ES-I3 (cell line): ENCODE measurements around the gene HDAC7.

Source experiments
- H3K36me3 ChIP-seq: 2 replicates; pipeline ENCODE4 v1.6.1; 2013; ENCODE audit warnings: mild to moderate bottlenecking, low read length, control low read depth, moderate library complexity; ENCODE audit not compliant: insufficient read depth
- H3K4me1 ChIP-seq: 2 replicates; pipeline ENCODE4 v1.6.1; 2013; ENCODE audit warnings: mild to moderate bottlenecking, control low read depth, low read length; ENCODE audit not compliant: insufficient read depth
- H3K9ac ChIP-seq: 2 replicates; pipeline ENCODE4 v1.6.1; 2013; ENCODE audit warnings: low read depth, mild to moderate bottlenecking, low read length, moderate library complexity
- H3K9me3 ChIP-seq: 2 replicates; pipeline ENCODE4 v1.6.1; 2013; ENCODE audit warnings: mild to moderate bottlenecking, low read length, moderate library complexity; ENCODE audit not compliant: control insufficient read depth, insufficient read depth

The HDAC7 gene

DNA sequence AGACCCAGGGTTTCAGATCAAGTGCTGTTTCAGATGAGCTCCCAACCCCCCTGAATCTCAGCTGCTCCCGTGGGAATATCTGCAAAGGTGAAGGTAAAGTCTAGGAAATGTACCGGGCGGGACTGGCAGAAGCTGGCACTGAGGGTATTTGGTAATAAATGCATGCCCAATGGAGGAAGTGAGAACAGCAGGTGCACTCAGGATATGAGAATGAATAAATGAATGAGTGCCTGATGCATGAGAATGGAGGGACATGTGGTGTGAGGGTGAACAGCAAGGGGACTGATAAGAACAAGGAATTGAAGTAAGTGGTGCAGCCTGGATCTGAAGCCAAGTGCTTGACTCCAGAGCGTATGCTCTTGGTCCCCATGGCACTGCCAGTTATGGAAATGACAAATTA lies 72.6 kb downstream of the HDAC7 start:
- Histone ChIP-seq H3K9me3 (no peaks in the 10 kb centered on the region), H3K36me3 (0 out of 2 replicates have a peak, but pooled peaks cover 3% of the 10 kb centered on the region), H3K9ac (no peak overlapping the region), H3K4me1 (0 out of 2 replicates have a peak, but pooled peaks cover 4% of the 10 kb centered on the region)

DNA sequence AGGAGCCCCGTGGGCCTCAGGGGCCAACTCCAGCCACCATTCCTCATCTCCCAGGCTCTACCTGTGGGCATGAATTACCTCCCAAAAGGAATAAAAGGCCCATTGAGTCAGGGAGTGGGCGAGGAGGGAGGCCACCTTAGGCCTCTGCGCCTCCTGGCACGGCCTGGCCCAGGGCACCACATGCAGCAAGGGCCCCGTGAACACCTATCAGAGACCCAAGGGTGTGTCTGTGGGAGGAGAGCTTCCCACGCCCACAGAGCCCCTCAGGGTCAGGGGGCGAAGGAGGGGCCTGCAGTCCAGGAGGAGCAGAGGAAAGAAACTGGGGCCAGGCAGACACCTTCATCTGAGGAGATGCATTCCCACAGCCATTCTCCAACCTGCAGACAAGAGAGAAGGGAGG lies 73.2 kb downstream of the HDAC7 start:
- Histone ChIP-seq H3K9me3 (no peaks in the 10 kb centered on the region), H3K9ac (no peak overlapping the region), H3K36me3 (0 out of 2 replicates have a peak, but pooled peaks cover 3% of the 10 kb centered on the region), H3K4me1 (0 out of 2 replicates have a peak, but pooled peaks cover 4% of the 10 kb centered on the region)

DNA sequence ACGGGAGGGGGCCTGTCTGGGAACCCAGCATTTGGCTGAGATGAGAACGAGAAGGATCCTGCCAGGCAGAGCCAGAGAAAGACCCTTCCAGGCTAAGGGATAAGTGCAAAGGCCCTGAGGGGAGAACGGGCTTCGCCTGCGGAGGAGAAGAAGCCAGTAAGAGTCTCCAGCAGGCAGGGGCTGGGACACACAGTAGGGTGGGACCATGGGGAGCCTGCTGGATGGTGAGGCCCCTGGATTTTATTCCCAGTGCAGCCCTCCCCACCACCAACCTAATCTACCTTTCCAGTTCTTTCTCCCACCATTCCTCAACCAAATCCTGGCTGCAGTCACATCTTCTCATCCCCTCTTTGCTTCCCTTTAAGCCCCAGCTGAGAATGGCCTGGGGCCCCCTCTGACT lies 73.6 kb downstream of the HDAC7 start:
- Histone ChIP-seq H3K9ac (no peak overlapping the region), H3K9me3 (no peaks in the 10 kb centered on the region), H3K36me3 (0 out of 2 replicates have a peak, but pooled peaks cover 3% of the 10 kb centered on the region), H3K4me1 (peaks cover 5% of the 10 kb centered on the region; the same call in 1 of the 2 replicates)

DNA sequence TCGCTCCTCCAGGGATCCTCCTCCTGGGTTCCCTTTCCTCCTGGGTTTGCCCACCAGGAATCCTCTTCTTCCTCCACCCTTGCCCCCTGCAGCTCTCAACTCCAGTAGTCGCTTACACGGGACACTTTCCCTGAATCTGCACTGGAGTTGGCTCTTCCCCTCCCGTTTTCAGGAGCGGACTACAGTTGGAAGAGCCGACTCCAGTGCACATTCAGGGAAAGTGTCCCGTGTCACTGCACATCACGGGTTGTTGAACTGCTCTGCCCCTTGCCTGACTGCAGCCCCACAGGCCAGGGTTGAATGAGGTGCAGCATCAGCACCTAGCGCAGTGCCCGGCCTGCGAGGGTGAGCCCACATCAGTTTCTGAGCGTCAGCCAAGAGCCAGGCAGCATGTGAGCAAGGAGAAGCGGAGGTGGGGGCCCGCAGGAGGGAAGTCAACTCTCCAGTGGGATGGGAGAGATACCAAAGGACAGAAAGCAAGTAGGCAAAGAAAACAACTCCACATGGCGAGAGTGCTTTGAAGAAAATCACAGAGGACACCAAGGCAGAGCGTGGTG lies 74.1 kb downstream of the HDAC7 start:
- no peaks in the 10 kb centered on the region for H3K9me3 ChIP-seq
- H3K36me3 ChIP-seq, result 0 out of 2 replicates have a peak, but pooled peaks cover 3% of the 10 kb centered on the region
- peaks cover 10% of the 10 kb centered on the region; the same call in 1 of the 2 replicates for H3K4me1 ChIP-seq
- no peak overlapping the region for H3K9ac ChIP-seq

DNA sequence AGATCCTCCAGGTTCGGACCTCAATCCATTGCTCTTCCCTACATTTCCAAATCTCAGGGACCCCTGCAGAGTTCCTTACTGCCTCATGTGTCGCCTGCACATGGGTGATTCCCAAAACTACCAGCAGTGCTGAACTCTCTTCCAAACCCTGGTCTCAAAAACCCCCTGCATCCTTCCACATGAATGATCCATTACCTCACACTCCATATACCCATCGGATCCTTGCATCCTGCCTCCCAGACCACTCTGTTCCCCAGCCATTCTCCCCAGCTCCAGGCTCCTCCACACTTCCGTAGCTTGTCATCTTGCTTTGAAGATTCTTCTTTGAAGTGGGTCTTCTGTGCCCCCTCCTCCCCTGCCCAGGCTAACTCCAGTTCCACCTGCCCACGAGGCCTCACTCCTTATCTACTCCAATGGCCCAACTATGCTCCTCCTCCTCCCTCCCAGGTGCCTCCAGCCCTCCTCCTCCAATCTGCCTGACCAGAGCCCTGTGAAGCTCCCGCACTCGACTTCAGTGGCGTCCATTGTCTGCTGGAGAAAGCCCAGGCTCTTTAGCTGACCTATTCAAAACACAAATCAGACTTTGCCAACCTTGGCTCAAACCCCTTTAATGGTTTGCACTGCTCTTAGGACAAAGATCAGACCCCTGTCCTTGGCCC lies 74.8 kb downstream of the HDAC7 start:
- H3K9ac ChIP-seq, result no peak overlapping the region
- 0 out of 2 replicates have a peak, but pooled peaks cover 3% of the 10 kb centered on the region for H3K36me3 ChIP-seq
- no peaks in the 10 kb centered on the region for H3K9me3 ChIP-seq
- peaks cover 13% of the 10 kb centered on the region; the same call in 1 of the 2 replicates for H3K4me1 ChIP-seq

DNA sequence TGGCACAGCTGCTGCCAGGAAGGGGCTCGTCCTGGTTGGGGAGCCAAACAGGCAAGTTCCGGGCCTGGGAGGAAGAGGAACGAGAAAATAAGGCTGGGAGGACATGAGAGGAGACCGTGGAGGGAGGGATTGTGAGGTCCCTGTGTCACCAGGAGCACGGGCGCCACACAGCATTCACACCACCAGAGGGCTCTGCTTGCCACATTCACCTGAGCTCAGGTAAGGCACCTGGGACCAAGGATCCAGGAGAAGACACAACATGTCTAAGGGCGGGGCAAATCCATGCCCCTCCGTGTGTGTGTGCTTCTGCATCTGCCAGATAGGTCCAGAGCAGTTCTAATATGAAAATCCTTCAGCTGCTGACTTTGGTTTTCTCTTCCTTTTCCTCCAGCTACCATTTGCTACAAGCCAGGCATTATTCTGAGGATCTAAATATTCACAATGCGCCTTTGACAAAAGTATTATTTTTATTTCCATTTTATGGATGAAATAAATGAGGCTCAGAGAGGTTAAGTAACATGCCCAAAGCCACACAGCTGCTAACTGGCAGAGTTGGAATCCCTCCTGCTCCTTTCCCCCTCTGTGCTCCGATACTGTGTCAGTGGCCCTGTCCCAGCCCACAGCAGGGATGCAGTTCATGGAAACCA lies 75.6 kb downstream of the HDAC7 start:
- Histone ChIP-seq H3K36me3 (no peaks in the 10 kb centered on the region), H3K4me1 (peaks cover 13% of the 10 kb centered on the region; the same call in 1 of the 2 replicates), H3K9me3 (no peaks in the 10 kb centered on the region), H3K9ac (no peak overlapping the region)

DNA sequence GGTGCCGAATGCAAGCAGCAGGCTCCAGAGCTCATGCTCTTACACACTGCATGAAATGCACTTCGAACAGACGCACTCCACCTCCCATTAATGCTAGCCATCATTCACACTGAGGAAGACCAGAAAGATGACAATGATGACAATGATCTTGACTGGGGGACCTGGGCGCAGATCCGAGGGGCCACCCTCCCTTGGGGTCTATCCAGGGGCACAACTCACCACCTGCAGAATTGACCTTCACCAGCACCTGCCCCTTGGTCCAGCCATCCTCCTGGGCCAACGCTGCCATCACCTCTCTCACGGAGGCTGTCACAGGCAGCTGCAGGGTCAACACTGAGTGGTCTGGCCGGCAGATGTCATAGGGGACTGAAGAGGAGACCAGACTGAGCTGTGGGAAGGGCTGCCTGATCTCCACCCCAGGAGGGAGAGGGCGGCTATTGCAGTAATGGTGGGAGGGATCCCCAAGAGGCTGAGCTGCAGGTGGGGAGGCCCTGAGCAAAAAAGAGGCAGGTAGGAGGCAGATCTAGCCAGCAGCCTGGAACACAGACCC lies 76.3 kb downstream of the HDAC7 start:
- Histone ChIP-seq H3K4me1 (peaks cover 13% of the 10 kb centered on the region; the same call in 1 of the 2 replicates), H3K9ac (no peak overlapping the region), H3K36me3 (no peaks in the 10 kb centered on the region), H3K9me3 (no peaks in the 10 kb centered on the region)

DNA sequence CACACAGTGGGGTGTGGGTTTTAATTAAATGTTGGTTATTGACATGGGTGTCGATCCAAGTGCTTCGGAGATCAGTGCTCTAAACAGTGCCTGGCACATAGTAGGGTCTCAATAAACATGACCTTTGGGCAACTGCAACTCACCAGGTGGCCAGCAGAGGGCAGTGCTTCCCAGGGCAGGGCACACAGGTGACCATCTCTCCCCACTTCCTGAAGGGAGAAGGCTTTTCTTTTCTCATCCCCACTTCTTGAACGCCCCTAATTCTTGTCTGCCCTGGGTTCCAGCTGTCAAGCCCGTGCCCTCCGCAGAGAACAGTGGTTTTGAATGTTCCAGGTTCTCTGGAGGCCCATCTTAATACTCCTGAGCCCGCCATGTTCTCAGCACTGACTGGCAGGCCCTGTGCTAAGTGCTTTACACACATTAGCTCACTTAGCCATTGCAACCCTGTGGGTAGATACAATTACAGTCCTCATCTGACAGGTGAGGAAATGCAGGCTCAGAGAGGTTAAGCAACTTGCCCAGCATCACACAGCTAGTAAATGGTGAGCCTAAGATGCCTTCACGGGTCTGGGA lies 77.4 kb downstream of the HDAC7 start:
- H3K36me3 ChIP-seq, result no peaks in the 10 kb centered on the region
- H3K9ac ChIP-seq, result no peak overlapping the region
- no peaks in the 10 kb centered on the region for H3K9me3 ChIP-seq
- H3K4me1 ChIP-seq, result peaks cover 13% of the 10 kb centered on the region; the same call in 1 of the 2 replicates

DNA sequence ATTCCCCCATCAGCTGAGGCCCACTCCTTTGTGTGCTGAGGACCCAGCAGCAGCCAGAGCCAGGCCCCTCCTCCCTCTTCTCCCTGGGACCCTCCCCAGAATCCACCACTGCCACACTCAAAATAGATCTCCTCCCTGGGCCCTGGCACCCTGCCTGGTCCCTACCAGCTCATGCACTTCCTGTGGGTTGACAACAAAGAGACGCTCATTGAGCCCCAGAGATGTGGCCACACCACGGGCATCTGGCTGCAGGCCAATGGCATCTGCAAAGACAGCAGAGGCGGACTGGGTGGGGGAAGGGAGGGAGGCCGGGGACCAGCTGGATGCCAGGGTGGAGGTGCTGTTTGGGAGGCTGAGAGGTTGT lies 78.4 kb downstream of the HDAC7 start:
- Histone ChIP-seq H3K36me3 (no peaks in the 10 kb centered on the region), H3K4me1 (peaks cover 13% of the 10 kb centered on the region; the same call in 1 of the 2 replicates), H3K9ac (no peak overlapping the region), H3K9me3 (no peaks in the 10 kb centered on the region)

DNA sequence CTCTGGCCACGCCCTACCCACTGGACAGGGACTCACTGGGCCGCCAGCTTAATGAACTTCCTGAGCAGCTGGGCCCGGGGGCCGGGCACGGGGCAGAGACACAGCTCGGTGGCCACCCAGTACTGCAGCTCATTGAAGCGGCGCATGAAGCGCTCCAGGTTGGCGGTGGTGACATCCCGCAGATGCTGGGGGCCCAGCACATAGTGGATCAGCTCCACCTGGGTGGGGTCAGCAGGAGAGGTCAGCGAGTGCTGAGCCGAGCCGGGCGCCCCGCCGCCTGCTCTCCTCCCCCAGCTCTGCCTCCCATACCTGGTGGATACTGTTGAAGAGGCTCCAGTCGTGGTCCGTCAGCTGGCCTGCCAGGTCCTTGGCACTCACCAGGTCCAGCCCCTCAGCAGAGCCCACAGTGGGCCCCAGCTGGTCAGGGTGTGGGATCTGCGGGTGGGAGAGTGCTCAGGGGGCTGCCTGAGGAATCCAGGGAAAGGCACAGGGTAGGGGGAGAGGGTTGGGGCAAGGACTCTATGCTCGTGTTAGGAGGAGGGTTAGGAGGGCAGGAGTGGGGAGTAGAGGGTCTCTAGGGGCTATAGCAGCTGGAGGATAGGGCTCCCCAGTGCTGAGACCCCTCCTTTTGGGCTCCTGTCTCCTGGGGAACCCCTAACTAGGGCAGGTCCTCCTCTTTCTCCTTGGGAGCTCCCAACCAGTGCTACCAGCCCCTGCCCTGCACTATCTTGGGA lies 78.9 kb downstream of the HDAC7 start:
- H3K9ac ChIP-seq, result no peak overlapping the region
- H3K9me3 ChIP-seq, result no peaks in the 10 kb centered on the region
- H3K36me3 ChIP-seq, result no peaks in the 10 kb centered on the region
- H3K4me1 ChIP-seq, result peaks cover 13% of the 10 kb centered on the region; the same call in 1 of the 2 replicates

DNA sequence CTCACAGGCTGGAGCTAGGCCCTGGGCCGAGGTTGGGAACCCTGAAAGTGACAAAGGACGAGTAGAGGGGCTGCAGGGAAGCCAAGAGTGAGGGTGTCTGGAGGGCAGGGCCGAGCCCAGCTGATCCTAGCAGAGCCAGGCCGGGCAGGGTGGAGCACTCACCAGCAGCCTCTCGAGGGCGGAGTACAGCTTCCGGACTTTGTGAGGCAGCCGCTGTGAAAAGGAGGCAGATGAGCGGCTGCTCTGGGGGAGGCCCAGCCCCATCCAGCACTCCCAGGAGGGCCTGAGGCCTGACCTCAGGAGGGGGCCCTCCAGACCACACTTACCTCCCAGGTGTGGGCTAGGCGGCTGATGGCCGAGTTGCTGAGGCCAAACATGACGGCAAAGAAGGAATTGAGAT lies 79.7 kb downstream of the HDAC7 start:
- Histone ChIP-seq H3K36me3 (no peaks in the 10 kb centered on the region), H3K9me3 (no peaks in the 10 kb centered on the region), H3K4me1 (peaks cover 18% of the 10 kb centered on the region), H3K9ac (no peak overlapping the region)

DNA sequence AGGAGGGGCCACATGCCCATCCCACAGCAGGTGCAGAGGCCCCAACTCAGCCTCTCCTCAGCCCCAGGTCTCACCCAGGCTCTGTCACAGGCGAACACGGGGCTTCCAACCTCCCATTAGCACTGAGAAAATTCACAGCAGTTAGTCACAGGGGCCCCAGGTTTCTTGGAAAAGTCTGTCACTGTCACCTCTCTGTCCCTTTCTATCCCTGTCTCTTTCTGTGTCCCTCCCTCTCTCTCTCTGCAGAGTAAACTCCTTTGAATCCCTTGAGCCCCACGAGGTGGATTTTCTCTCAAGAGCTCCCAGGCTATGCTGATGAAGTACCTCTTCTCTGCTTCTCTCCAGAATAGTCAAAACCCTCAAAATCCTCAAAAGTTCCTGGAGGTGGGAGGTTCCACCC lies 80.4 kb downstream of the HDAC7 start:
- Histone ChIP-seq H3K4me1 (peaks cover 23% of the 10 kb centered on the region), H3K9me3 (no peaks in the 10 kb centered on the region), H3K9ac (no peak overlapping the region), H3K36me3 (no peaks in the 10 kb centered on the region)

DNA sequence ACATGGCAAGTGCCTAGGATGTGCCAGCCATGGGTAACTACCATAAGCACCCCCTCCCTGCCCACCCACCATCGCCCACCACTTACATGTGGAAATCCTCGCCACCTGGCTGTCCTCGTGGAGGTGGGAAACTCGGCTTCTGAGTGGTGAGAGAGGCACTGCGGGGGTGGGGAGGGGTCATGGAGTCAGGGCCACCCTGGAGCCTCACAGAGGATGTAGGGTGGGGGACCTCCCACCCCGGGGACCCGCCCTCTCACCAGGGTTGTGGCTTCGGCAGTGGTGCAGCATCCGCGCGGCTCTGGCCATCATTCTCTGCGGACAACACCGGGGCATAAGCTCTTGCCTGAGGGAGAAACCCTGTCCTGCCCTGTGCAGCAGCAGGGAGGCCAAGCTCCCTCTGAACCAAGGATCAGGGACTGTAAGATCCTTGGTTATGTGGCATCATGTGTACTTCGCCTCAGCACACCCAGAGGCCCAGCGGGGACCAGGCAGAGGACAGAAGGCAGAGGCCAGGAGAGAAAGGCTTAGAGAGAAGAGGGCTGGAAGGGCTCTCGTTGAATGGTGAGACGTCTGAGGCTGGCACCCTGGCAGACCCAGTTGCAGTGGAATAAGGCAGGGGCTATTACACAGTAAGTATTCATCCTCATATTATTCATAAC lies 81.6 kb downstream of the HDAC7 start:
- Histone ChIP-seq H3K36me3 (no peaks in the 10 kb centered on the region), H3K9ac (no peak overlapping the region), H3K4me1 (peaks cover 24% of the 10 kb centered on the region), H3K9me3 (no peaks in the 10 kb centered on the region)
